Measurements from ENCODE around the gene DENND6A.

DNA sequence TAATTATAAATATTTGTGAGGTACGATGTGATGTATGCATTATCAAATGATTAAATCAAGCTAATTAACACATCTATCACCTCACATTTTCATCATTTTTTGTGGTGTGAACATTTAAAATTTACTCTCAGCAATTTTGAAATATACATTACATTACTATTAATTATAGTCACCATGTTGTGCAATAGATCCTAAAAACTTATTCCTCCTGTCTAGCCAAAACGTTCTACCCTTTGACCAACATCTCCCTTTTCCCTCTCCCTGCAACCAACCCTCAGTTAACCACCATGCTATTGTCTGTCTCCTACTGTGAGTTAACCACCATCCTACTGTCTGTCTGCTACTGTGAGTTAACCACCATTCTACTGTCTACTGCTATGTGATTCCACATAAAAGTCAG is 42.5 kb upstream of the DENND6A start:
- TF ChIP-seq, protein P1, sequence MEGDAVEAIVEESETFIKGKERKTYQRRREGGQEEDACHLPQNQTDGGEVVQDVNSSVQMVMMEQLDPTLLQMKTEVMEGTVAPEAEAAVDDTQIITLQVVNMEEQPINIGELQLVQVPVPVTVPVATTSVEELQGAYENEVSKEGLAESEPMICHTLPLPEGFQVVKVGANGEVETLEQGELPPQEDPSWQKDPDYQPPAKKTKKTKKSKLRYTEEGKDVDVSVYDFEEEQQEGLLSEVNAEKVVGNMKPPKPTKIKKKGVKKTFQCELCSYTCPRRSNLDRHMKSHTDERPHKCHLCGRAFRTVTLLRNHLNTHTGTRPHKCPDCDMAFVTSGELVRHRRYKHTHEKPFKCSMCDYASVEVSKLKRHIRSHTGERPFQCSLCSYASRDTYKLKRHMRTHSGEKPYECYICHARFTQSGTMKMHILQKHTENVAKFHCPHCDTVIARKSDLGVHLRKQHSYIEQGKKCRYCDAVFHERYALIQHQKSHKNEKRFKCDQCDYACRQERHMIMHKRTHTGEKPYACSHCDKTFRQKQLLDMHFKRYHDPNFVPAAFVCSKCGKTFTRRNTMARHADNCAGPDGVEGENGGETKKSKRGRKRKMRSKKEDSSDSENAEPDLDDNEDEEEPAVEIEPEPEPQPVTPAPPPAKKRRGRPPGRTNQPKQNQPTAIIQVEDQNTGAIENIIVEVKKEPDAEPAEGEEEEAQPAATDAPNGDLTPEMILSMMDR (IDR thresholded peaks at IDR 0.05), result no peak
- no peak for TF ChIP-seq POLR2A (IDR thresholded peaks at IDR 0.05)
